Tibial nerve (tissue), 3 donors: Measurements from ENCODE around the gene DDX10.

ENCODE experiments used
- CTCF ChIP-seq, 5 experiments: fragments of 200-600 bp in 3 of 5; fragments of 450-650 bp in 2 of 5; sonication (generic) in 3 of 5; IDR thresholded peaks; one replicate each; pipeline ENCODE4 v1.5.1; 2016 to 2019; ENCODE audit warnings: antibody characterized with exemption in 5 of 5, mild to moderate bottlenecking in 3 of 5, moderate library complexity in 2 of 5
- POLR2A ChIP-seq, 2 donors: fragments of 450-650 bp; IDR thresholded peaks; one replicate each; pipeline ENCODE4 v1.6.1; 2017; ENCODE audit warnings: antibody characterized with exemption in 2 of 2, mild to moderate bottlenecking in 2 of 2, moderate library complexity in 2 of 2

GRCh38 chr11:108901359-108901758 lies 236.5 kb downstream of the DDX10 start:
- TF ChIP-seq CTCF (IDR thresholded peaks at IDR 0.05): no peak
- TF ChIP-seq POLR2A (IDR thresholded peaks at IDR 0.05): no peak
